ENCODE measurements around the gene SCUBE3. TPM values are rescaled to one million over a fixed set of nuclear protein-coding genes. Genes with fewer than 3 reads are reported as not detected.
A peak's percentile ranks its signal among the peaks of the same experiment; 100 is the strongest.

SCUBE3 gene
- total and polyA plus RNA-seq, 9 of the 15 experiments (the other 6 are each of a cell fraction or from before 2014, with no cell fraction given), result 0.01 to 0.11 TPM; not detected in 7

DNA sequence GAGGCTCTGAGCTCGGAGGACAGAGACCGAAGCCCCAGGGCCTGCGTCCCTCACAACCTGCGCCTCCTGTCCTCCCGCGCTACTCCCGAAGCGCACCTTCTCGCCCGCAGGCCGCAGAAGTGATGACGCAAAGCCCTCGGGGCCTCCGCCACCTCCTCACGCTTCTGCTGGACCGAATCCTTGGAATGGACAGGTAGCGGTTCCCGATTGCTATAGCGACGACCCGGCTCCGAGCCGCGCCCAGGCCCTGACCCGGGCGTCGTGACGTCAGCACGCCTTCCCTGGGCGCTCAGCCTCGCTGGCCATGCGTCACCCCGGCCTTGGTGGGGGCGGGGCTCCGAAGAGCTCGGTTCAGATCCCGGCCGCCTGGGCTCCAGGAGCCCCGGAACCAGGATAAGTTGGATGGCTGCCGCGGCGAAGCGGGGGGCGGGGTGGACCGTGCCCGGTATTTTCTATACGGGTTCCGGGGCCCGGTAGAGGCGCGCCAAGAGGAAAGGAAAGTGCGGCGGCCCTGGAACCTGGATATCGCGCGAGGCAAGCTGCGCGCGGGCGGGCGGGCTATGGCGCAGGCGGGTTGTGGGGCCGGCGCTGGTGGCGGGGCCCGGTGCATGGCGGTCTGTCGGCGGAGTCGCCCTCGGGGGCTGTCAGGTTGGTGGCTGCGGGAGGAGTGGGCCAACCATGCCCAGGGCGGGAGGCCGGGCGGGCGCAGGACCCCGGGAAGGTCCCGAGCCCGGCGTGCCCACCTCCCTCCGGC, 45.6 kb downstream of the SCUBE3 start, which contains the start of gene ZNF76 (continued):
- TF ChIP-seq MTA1 (IDR thresholded peaks at IDR 0.05; ENCODE audit: borderline replicate concordance), result no peak
- TF ChIP-seq ZBTB17 (CRISPR knock-in tag; IDR thresholded peaks at IDR 0.05), result no peak; the same call in none of the 2 replicates
- peak; percentile 89 for TF ChIP-seq FOXJ2 (tag; IDR thresholded peaks at IDR 0.05)
- TF ChIP-seq SETDB1 (IDR thresholded peaks at IDR 0.05; ENCODE audit: low read length), result no peak
- TF ChIP-seq HNRNPK (IDR thresholded peaks at IDR 0.05; ENCODE audit: low read depth, low read length, poor library complexity, severe bottlenecking), result peak; percentile 78
- TF ChIP-seq, protein P1, sequence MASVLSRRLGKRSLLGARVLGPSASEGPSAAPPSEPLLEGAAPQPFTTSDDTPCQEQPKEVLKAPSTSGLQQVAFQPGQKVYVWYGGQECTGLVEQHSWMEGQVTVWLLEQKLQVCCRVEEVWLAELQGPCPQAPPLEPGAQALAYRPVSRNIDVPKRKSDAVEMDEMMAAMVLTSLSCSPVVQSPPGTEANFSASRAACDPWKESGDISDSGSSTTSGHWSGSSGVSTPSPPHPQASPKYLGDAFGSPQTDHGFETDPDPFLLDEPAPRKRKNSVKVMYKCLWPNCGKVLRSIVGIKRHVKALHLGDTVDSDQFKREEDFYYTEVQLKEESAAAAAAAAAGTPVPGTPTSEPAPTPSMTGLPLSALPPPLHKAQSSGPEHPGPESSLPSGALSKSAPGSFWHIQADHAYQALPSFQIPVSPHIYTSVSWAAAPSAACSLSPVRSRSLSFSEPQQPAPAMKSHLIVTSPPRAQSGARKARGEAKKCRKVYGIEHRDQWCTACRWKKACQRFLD (CRISPR knock-in tag; IDR thresholded peaks at IDR 0.05), result no peak; the same call in 1 of the 2 replicates
- TF ChIP-seq RFX7 (CRISPR knock-in tag; IDR thresholded peaks at IDR 0.05), result no peak
- no peak for TF ChIP-seq POLR3G (IDR thresholded peaks at IDR 0.05; ENCODE audit: extremely low read depth, insufficient read length, insufficient replicate concordance)
- peak; percentile 99 for TF ChIP-seq FIP1L1 (IDR thresholded peaks at IDR 0.05; ENCODE audit: low read depth, low read length, poor library complexity, severe bottlenecking)
- TF ChIP-seq ZNF830 (CRISPR knock-in tag; IDR thresholded peaks at IDR 0.05), result 0 out of 2 replicates have a peak, but pooled peaks have one; percentile 60
- no peak for TF ChIP-seq HNRNPH1 (optimal IDR thresholded peaks at IDR 0.05; ENCODE audit: low read depth, low read length)
- peak; percentile 91 to 94 for TF ChIP-seq NONO (IDR thresholded peaks at IDR 0.05; ENCODE audit: low read depth in 2 of 2, low read length in 1 of 2)
- TF ChIP-seq SLC30A9 (CRISPR knock-in tag; IDR thresholded peaks at IDR 0.05), result no peak
- no peak for TF ChIP-seq MCM5 (IDR thresholded peaks at IDR 0.05; ENCODE audit: low read depth)
- TF ChIP-seq, protein P2, sequence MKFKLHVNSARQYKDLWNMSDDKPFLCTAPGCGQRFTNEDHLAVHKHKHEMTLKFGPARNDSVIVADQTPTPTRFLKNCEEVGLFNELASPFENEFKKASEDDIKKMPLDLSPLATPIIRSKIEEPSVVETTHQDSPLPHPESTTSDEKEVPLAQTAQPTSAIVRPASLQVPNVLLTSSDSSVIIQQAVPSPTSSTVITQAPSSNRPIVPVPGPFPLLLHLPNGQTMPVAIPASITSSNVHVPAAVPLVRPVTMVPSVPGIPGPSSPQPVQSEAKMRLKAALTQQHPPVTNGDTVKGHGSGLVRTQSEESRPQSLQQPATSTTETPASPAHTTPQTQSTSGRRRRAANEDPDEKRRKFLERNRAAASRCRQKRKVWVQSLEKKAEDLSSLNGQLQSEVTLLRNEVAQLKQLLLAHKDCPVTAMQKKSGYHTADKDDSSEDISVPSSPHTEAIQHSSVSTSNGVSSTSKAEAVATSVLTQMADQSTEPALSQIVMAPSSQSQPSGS (CRISPR knock-in tag; IDR thresholded peaks at IDR 0.05), result no peak; the same call in 1 of the 2 replicates
- no peak; the same call in 1 of the 2 replicates for TF ChIP-seq ZNF232 (CRISPR knock-in tag; IDR thresholded peaks at IDR 0.05)
- TF ChIP-seq, protein P3, sequence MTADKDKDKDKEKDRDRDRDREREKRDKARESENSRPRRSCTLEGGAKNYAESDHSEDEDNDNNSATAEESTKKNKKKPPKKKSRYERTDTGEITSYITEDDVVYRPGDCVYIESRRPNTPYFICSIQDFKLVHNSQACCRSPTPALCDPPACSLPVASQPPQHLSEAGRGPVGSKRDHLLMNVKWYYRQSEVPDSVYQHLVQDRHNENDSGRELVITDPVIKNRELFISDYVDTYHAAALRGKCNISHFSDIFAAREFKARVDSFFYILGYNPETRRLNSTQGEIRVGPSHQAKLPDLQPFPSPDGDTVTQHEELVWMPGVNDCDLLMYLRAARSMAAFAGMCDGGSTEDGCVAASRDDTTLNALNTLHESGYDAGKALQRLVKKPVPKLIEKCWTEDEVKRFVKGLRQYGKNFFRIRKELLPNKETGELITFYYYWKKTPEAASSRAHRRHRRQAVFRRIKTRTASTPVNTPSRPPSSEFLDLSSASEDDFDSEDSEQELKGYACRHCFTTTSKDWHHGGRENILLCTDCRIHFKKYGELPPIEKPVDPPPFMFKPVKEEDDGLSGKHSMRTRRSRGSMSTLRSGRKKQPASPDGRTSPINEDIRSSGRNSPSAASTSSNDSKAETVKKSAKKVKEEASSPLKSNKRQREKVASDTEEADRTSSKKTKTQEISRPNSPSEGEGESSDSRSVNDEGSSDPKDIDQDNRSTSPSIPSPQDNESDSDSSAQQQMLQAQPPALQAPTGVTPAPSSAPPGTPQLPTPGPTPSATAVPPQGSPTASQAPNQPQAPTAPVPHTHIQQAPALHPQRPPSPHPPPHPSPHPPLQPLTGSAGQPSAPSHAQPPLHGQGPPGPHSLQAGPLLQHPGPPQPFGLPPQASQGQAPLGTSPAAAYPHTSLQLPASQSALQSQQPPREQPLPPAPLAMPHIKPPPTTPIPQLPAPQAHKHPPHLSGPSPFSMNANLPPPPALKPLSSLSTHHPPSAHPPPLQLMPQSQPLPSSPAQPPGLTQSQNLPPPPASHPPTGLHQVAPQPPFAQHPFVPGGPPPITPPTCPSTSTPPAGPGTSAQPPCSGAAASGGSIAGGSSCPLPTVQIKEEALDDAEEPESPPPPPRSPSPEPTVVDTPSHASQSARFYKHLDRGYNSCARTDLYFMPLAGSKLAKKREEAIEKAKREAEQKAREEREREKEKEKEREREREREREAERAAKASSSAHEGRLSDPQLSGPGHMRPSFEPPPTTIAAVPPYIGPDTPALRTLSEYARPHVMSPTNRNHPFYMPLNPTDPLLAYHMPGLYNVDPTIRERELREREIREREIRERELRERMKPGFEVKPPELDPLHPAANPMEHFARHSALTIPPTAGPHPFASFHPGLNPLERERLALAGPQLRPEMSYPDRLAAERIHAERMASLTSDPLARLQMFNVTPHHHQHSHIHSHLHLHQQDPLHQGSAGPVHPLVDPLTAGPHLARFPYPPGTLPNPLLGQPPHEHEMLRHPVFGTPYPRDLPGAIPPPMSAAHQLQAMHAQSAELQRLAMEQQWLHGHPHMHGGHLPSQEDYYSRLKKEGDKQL (CRISPR knock-in tag; IDR thresholded peaks at IDR 0.05; ENCODE audit: borderline replicate concordance), result 0 out of 2 replicates have a peak, but pooled peaks have one; percentile 78
- TF ChIP-seq TCF7L2 (IDR thresholded peaks at IDR 0.05; ENCODE audit: low read depth, low read length), result no peak
- TF ChIP-seq CSDE1 (IDR thresholded peaks at IDR 0.05), result peak in 1 of 2 experiments; percentile 85; a peak in 1 of 4 replicates
- peak; percentile 86 for TF ChIP-seq NR3C1 (CRISPR knock-in tag; IDR thresholded peaks at IDR 0.05)
- TF ChIP-seq GABPB2 (CRISPR knock-in tag; conservative IDR thresholded peaks at IDR 0.05), result no peak
